Gastrocnemius medialis (tissue), 4 donors: ENCODE results near the gene DLG1. TPM values are rescaled to one million over a fixed set of nuclear protein-coding genes. Genes with fewer than 3 reads are reported as not detected.

Source experiments
- ATAC-seq, 2 donors: fragments of 150-250 bp; one replicate each; pipeline ENCODE4 v1.9.1; 2016
- DNase-seq, 2 donors: peaks; one replicate each; pipeline ENCODE4 v3.0.0-alpha.2; 2019
- H3K27ac ChIP-seq, 4 donors: fragments of 200-600 bp; sonication (generic); 1 replicate in 1 of 4; 2 replicates in 3 of 4; pipeline ENCODE4 v1.5.1; 2016 to 2018; ENCODE audit warnings: mild to moderate bottlenecking in 2 of 4, moderate library complexity in 1 of 4
- H3K27me3 ChIP-seq, 3 donors: fragments of 200-600 bp; sonication (generic) in 2 of 3; 1 replicate in 1 of 3; 2 replicates in 2 of 3; pipeline versions ENCODE4 v1.5.1 to v1.6.0; 2016 to 2019; ENCODE audit warnings: mild to moderate bottlenecking in 1 of 3, moderate library complexity in 1 of 3
- H3K36me3 ChIP-seq, 2 donors: fragments of 200-600 bp; sonication (generic) in 1 of 2; one replicate each; pipeline ENCODE4 v1.5.1; 2017 to 2018
- H3K4me1 ChIP-seq, 2 donors: fragments of 200-600 bp; sonication (generic) in 1 of 2; one replicate each; pipeline ENCODE4 v1.5.1; 2016 to 2017; ENCODE audit warnings: mild to moderate bottlenecking in 2 of 2
- H3K4me3 ChIP-seq, 4 donors: fragments of 200-600 bp; sonication (generic) in 3 of 4; 1 replicate in 1 of 4; 2 replicates in 3 of 4; pipeline ENCODE4 v1.5.1; 2016 to 2019; ENCODE audit warnings: mild to moderate bottlenecking in 2 of 4
- H3K9me3 ChIP-seq, 3 donors: fragments of 200-600 bp; sonication (generic) in 2 of 3; 1 replicate in 1 of 3; 2 replicates in 2 of 3; pipeline ENCODE4 v1.5.1; 2016 to 2019
- CTCF ChIP-seq, 5 experiments: fragments of 450-650 bp in 3 of 5; fragments of 200-600 bp in 2 of 5; sonication (generic) in 2 of 5; IDR thresholded peaks in 4 of 5; conservative IDR thresholded peaks in 1 of 5; 1 replicate in 4 of 5; 2 replicates in 1 of 5; pipeline ENCODE4 v1.5.1; 2016 to 2019; ENCODE audit warnings: antibody characterized with exemption in 5 of 5, mild to moderate bottlenecking in 3 of 5, moderate library complexity in 3 of 5
- POLR2A ChIP-seq, 2 donors: fragments of 450-650 bp; IDR thresholded peaks; one replicate each; pipeline ENCODE4 v1.6.1; 2017; ENCODE audit warnings: antibody characterized with exemption in 2 of 2, mild to moderate bottlenecking in 2 of 2, moderate library complexity in 2 of 2
- in situ Hi-C, 4 donors: fragments of 200-750 bp; cut with MboI; loops; one replicate each; pipeline versions ENCODE4 v1.15.0 to v1.8.0; 2017; ENCODE audit warnings: low sequenced_read_pairs in 4 of 4
- intact Hi-C: fragments of 100-400 bp; cut with DNase I; formaldehyde crosslinking; loops from one replicate; pipeline ENCODE4 v1.15.1; 2023; ENCODE audit warnings: low total_unique reads
- total RNA-seq, 4 donors: library from RNA; depleted of rRNA; stranded (reverse); fragments of >200 nt; gene quantifications; one replicate each; pipeline versions ENCODE4 v1.1.0 to v1.2.3, GENCODE V29; 2016

DLG1 gene
- total RNA-seq, 4 donors from 2014 or later: 41.4 to 112 (median 61.1) TPM

DNA sequence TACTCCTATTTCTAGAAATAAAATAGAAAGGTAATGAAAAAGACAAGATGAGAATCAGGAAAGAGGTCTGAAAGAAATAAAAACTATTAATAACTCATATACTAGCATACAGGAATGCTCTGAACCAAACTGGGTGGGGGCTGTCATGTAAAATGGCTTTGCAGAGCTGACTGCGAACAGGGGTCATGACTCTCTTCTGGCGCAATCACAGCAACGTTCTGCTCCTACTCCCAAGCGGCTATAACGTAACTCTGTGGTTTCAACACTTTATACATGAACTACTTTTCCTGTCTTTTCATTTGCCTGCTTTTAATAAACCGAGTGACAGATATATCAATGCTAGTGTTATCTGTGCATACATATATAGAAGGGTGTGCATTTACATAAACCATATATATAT is 116.7 kb downstream of the DLG1 start:
- ATAC-seq (peak; percentile 86 to 97), DNase-seq (peak; percentile 35 to 58)
- in situ Hi-C loops: loop anchor here in 3 of 4 donors (25.0 kb wide), 2 partner anchors 169 to 194 kb away; no protein-coding TSS in a partner anchor

GRCh38 chr3:197178998-197179397 is 119.4 kb downstream of the DLG1 start:
- DNase-seq (no peak), ATAC-seq (no peak)
- Histone ChIP-seq H3K36me3 (no peaks in the 10 kb centered on the region), H3K4me3 (no peak overlapping the region), H3K4me1 (peaks cover 45 to 54% of the 10 kb centered on the region in 2 donors), H3K27ac (no peak overlapping the region), H3K27me3 (no peaks in the 10 kb centered on the region), H3K9me3 (no peaks in the 10 kb centered on the region)
- intact Hi-C loops (no loop called here), in situ Hi-C loops (loop anchor here in 3 of 4 donors (25.0 kb wide), 2 partner anchors 167 to 192 kb away; no protein-coding TSS in a partner anchor)
- TF ChIP-seq POLR2A (IDR thresholded peaks at IDR 0.05) (no peak), CTCF (IDR thresholded peaks at IDR 0.05 in 4 of 5, conservative IDR thresholded peaks at IDR 0.05 in 1 of 5) (no peak)

More for the DNA sequence above, 116.7 kb downstream of the DLG1 start:
- TF ChIP-seq CTCF (IDR thresholded peaks at IDR 0.05 in 4 of 5, conservative IDR thresholded peaks at IDR 0.05 in 1 of 5) (no peak), POLR2A (IDR thresholded peaks at IDR 0.05) (no peak)
- intact Hi-C loops: loop anchor here (5.0 kb wide), 1 partner anchor 89 kb away; no protein-coding TSS in a partner anchor
- Histone ChIP-seq H3K4me1 (peaks cover 45 to 54% of the 10 kb centered on the region in 2 donors), H3K9me3 (no peaks in the 10 kb centered on the region), H3K27ac (peak overlapping the region in 3 of 4 donors; percentile 42 to 53 (median 47)), H3K4me3 (peak overlapping the region in 2 of 4 donors; percentile 2 to 8), H3K27me3 (no peaks in the 10 kb centered on the region), H3K36me3 (no peaks in the 10 kb centered on the region)

DNA sequence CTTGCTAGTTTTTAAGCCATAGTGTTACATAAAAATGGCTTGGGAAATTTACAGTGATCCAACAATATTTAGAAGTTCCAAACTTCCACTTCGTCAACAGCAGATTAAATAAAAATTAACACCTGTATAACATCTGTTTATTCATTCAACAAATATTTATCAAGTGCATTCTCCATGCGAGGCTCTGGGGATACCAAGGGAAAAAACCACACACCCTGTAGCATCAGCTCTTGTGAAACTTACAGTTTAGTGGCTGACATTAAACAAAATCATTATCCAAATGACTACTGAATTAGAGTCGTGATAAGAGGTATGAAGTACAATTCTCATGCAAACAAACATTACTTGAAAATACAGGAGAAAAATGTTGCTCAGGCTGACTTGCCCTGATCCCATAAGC is 122.9 kb downstream of the DLG1 start:
- Histone ChIP-seq H3K9me3 (no peaks in the 10 kb centered on the region), H3K4me3 (no peak overlapping the region), H3K36me3 (no peaks in the 10 kb centered on the region), H3K4me1 (peaks cover 13 to 22% of the 10 kb centered on the region in 2 donors), H3K27ac (no peak overlapping the region), H3K27me3 (no peaks in the 10 kb centered on the region)
- ATAC-seq (no peak), DNase-seq (no peak)
- no peak for TF ChIP-seq POLR2A (IDR thresholded peaks at IDR 0.05)
- no peak for TF ChIP-seq CTCF (IDR thresholded peaks at IDR 0.05 in 4 of 5, conservative IDR thresholded peaks at IDR 0.05 in 1 of 5)
- in situ Hi-C loops: loop anchor here in 3 of 4 donors (25.0 kb wide), 2 partner anchors 163 to 188 kb away; no protein-coding TSS in a partner anchor
- intact Hi-C loops: no loop called here

DNA sequence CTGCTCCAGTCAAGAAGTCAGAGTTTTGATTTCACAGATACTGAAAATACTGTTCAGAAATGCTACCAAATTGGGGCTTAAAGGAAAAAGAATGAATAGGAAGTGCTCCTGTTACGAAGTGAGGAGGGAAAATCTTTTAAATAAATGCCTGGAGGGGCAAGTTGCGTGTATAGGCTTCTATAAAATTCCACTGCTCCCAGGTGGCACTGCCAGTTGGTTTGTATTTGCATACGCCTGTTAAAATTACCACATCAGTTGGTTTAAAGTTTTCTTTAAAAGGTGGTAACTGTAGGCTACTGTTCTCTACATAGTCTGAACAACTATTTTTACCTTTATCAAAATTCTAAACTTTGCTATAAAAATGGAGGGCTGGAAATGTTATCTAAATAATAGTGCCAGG is 123.5 kb downstream of the DLG1 start:
- no peak for ATAC-seq
- Histone ChIP-seq H3K4me3 (no peak overlapping the region), H3K27me3 (no peaks in the 10 kb centered on the region), H3K9me3 (no peaks in the 10 kb centered on the region), H3K36me3 (no peaks in the 10 kb centered on the region), H3K4me1 (peaks cover 13 to 16% of the 10 kb centered on the region in 2 donors), H3K27ac (no peak overlapping the region)
- DNase-seq: no peak
- intact Hi-C loops: no loop called here
- TF ChIP-seq CTCF (IDR thresholded peaks at IDR 0.05 in 4 of 5, conservative IDR thresholded peaks at IDR 0.05 in 1 of 5) (no peak), POLR2A (IDR thresholded peaks at IDR 0.05) (no peak)
- in situ Hi-C loops: loop anchor here in 3 of 4 donors (25.0 kb wide), 2 partner anchors 163 to 188 kb away; no protein-coding TSS in a partner anchor

DNA sequence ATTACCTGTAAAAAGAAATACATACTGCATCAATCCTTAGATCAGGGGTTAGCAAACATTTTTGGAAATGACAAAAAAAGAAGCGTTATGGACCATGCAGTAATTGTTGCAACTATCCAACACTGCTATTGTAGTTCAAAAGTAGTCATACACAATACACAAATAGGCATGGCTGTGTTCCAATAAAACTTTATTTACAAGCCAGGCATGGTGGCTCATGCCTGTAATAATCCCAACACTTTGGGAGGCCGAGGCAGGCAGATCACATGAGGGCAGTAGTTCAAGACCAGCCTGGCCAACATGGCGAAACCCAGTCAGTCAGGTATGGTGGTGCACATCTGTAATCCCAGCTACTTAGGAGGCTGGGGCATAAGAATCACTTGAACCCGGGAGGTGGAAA is 124.8 kb downstream of the DLG1 start:
- no peak for TF ChIP-seq CTCF (IDR thresholded peaks at IDR 0.05 in 4 of 5, conservative IDR thresholded peaks at IDR 0.05 in 1 of 5)
- TF ChIP-seq POLR2A (IDR thresholded peaks at IDR 0.05): no peak
- no peaks in the 10 kb centered on the region for H3K9me3 ChIP-seq
- DNase-seq (no peak), ATAC-seq (no peak)
- in situ Hi-C loops: no loop called here
- no peak overlapping the region for H3K4me3 ChIP-seq
- H3K27me3 ChIP-seq: no peaks in the 10 kb centered on the region
- no peaks in the 10 kb centered on the region for H3K36me3 ChIP-seq
- no peak overlapping the region for H3K27ac ChIP-seq
- intact Hi-C loops: no loop called here
- H3K4me1 ChIP-seq: peaks cover 3 to 4% of the 10 kb centered on the region in 2 donors
